Brain pericyte (primary cell): ENCODE data around the gene IMMP2L.
"Not testable (repeated sequence)": the region's sequence is repeated elsewhere in the genome, so short reads cannot be mapped to it uniquely, and the experiment has no call there.

Source experiments
- DNase-seq: peaks from one replicate; pipeline ENCODE4 v3.0.0-alpha.2; 2012; ENCODE audit warnings: low read depth, low spot score

Gene IMMP2L

GRCh38 chr7:110940756-110941155 is 621.5 kb downstream of the IMMP2L start:
- no peak for DNase-seq

GRCh38 chr7:110938165-110938564 is 624.1 kb downstream of the IMMP2L start:
- no peak for DNase-seq

GRCh38 chr7:110936665-110937064 is 625.6 kb downstream of the IMMP2L start:
- DNase-seq = not testable (repeated sequence)

- DNase-seq = no peak
These were observed 632.6 kb downstream of the IMMP2L start for GRCh38 chr7:110929480-110930249.

GRCh38 chr7:110922906-110923305 is 639.4 kb downstream of the IMMP2L start:
- peak; percentile 45 for DNase-seq

GRCh38 chr7:110921595-110922151 is 640.6 kb downstream of the IMMP2L start:
- no peak for DNase-seq

GRCh38 chr7:110918949-110919548 is 643.2 kb downstream of the IMMP2L start:
- DNase-seq = no peak

- DNase-seq = no peak
These were observed 648.0 kb downstream of the IMMP2L start for GRCh38 chr7:110914263-110914662.

- DNase-seq = no peak
These were observed 650.7 kb downstream of the IMMP2L start for GRCh38 chr7:110911632-110912031.

- DNase-seq = no peak
These were observed 653.2 kb downstream of the IMMP2L start for GRCh38 chr7:110909117-110909516.

- no peak for DNase-seq
These were observed 656.3 kb downstream of the IMMP2L start for GRCh38 chr7:110905773-110906566.

GRCh38 chr7:110898516-110898915 is 663.8 kb downstream of the IMMP2L start:
- no peak for DNase-seq

GRCh38 chr7:110897538-110897937 is 664.8 kb downstream of the IMMP2L start:
- DNase-seq = no peak

- DNase-seq = no peak
These were observed 668.2 kb downstream of the IMMP2L start for GRCh38 chr7:110894111-110894510.

GRCh38 chr7:110891197-110891596 is 671.1 kb downstream of the IMMP2L start:
- DNase-seq = no peak

- no peak for DNase-seq
These were observed 672.2 kb downstream of the IMMP2L start for GRCh38 chr7:110890101-110890500.

GRCh38 chr7:110889335-110889734 is 673.0 kb downstream of the IMMP2L start:
- DNase-seq = no peak

GRCh38 chr7:110888641-110889040 is 673.7 kb downstream of the IMMP2L start:
- no peak for DNase-seq

GRCh38 chr7:110885474-110885873 is 676.8 kb downstream of the IMMP2L start:
- DNase-seq = no peak

- DNase-seq = no peak
These were observed 680.6 kb downstream of the IMMP2L start for GRCh38 chr7:110881721-110882120.

- DNase-seq = no peak
These were observed 681.3 kb downstream of the IMMP2L start for GRCh38 chr7:110880971-110881370.

- DNase-seq = no peak
These were observed 685.3 kb downstream of the IMMP2L start for GRCh38 chr7:110877016-110877415.
